Right lobe of liver (tissue), 4 donors: ENCODE measurements around the gene IMPDH1.

ENCODE experiments used
- CTCF ChIP-seq, 4 donors: fragments of 200-600 bp in 3 of 4; fragments of 450-650 bp in 1 of 4; IDR thresholded peaks; one replicate each; pipeline versions ENCODE4 v1.5.1 to v1.8.0; 2016 to 2022; ENCODE audit warnings: antibody characterized with exemption in 4 of 4, mild to moderate bottlenecking in 2 of 4
- POLR2A ChIP-seq: fragments of 450-650 bp; IDR thresholded peaks from one replicate; pipeline ENCODE4 v1.6.1; 2017; ENCODE audit warnings: antibody characterized with exemption, mild to moderate bottlenecking
- donor health status: DM: no; HTN: no; CAD: no.
- donor health status: DM: no; HTN: no; CAD: no.
- donor health status: DM: no; HTN: yes; CAD: no.

GRCh38 chr7:128430207-128430606, 20.4 kb upstream of the IMPDH1 start:
- peak in 1 of 4 donors; percentile 11 for TF ChIP-seq CTCF (IDR thresholded peaks at IDR 0.05)
- TF ChIP-seq POLR2A, result no peak
